ENCODE measurements around the gene ERRFI1.
"Not testable (repeated sequence)": the region's sequence is repeated elsewhere in the genome, so short reads cannot be mapped to it uniquely, and the experiment has no call there.

DNA sequence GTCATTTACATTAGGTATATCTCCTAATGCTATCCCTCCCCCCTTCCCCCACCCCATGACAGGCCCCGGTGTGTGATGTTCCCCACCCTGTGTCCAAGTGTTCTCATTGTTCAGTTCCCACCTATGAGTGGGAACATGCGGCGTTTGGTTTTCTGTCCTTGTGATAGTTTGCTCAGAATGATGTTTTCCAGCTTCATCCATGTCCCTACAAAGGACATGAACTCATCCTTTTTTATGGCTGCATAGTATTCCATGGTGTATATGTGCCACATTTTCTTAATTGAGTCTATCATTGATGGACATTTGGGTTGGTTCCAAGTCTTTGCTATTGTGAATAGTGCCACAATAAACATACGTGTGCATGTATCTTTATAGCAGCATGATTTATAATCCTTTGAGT is 23.1 kb upstream of the ERRFI1 start:
- TF ChIP-seq, protein P1, sequence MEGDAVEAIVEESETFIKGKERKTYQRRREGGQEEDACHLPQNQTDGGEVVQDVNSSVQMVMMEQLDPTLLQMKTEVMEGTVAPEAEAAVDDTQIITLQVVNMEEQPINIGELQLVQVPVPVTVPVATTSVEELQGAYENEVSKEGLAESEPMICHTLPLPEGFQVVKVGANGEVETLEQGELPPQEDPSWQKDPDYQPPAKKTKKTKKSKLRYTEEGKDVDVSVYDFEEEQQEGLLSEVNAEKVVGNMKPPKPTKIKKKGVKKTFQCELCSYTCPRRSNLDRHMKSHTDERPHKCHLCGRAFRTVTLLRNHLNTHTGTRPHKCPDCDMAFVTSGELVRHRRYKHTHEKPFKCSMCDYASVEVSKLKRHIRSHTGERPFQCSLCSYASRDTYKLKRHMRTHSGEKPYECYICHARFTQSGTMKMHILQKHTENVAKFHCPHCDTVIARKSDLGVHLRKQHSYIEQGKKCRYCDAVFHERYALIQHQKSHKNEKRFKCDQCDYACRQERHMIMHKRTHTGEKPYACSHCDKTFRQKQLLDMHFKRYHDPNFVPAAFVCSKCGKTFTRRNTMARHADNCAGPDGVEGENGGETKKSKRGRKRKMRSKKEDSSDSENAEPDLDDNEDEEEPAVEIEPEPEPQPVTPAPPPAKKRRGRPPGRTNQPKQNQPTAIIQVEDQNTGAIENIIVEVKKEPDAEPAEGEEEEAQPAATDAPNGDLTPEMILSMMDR (IDR thresholded peaks at IDR 0.05; ENCODE audit: low read depth, low read length, missing input control): not testable (repeated sequence)
- not testable (repeated sequence) for TF ChIP-seq RAD21 (IDR thresholded peaks at IDR 0.05); TAF1 (conservative IDR thresholded peaks at IDR 0.05); JUND (IDR thresholded peaks at IDR 0.05); GABPA (IDR thresholded peaks at IDR 0.05 in 1 of 2, conservative IDR thresholded peaks at IDR 0.05 in 1 of 2); FOXA2 (IDR thresholded peaks at IDR 0.05); HNF4G (IDR thresholded peaks at IDR 0.05); SP1 (IDR thresholded peaks at IDR 0.05); HNF4A (conservative IDR thresholded peaks at IDR 0.05); RXRA (IDR thresholded peaks at IDR 0.05)
- TF ChIP-seq, protein P2, sequence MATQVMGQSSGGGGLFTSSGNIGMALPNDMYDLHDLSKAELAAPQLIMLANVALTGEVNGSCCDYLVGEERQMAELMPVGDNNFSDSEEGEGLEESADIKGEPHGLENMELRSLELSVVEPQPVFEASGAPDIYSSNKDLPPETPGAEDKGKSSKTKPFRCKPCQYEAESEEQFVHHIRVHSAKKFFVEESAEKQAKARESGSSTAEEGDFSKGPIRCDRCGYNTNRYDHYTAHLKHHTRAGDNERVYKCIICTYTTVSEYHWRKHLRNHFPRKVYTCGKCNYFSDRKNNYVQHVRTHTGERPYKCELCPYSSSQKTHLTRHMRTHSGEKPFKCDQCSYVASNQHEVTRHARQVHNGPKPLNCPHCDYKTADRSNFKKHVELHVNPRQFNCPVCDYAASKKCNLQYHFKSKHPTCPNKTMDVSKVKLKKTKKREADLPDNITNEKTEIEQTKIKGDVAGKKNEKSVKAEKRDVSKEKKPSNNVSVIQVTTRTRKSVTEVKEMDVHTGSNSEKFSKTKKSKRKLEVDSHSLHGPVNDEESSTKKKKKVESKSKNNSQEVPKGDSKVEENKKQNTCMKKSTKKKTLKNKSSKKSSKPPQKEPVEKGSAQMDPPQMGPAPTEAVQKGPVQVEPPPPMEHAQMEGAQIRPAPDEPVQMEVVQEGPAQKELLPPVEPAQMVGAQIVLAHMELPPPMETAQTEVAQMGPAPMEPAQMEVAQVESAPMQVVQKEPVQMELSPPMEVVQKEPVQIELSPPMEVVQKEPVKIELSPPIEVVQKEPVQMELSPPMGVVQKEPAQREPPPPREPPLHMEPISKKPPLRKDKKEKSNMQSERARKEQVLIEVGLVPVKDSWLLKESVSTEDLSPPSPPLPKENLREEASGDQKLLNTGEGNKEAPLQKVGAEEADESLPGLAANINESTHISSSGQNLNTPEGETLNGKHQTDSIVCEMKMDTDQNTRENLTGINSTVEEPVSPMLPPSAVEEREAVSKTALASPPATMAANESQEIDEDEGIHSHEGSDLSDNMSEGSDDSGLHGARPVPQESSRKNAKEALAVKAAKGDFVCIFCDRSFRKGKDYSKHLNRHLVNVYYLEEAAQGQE (IDR thresholded peaks at IDR 0.05): not testable (repeated sequence)
- TF ChIP-seq, protein P3, sequence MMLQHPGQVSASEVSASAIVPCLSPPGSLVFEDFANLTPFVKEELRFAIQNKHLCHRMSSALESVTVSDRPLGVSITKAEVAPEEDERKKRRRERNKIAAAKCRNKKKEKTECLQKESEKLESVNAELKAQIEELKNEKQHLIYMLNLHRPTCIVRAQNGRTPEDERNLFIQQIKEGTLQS (IDR thresholded peaks at IDR 0.05): not testable (repeated sequence)
- TF ChIP-seq, protein P4, sequence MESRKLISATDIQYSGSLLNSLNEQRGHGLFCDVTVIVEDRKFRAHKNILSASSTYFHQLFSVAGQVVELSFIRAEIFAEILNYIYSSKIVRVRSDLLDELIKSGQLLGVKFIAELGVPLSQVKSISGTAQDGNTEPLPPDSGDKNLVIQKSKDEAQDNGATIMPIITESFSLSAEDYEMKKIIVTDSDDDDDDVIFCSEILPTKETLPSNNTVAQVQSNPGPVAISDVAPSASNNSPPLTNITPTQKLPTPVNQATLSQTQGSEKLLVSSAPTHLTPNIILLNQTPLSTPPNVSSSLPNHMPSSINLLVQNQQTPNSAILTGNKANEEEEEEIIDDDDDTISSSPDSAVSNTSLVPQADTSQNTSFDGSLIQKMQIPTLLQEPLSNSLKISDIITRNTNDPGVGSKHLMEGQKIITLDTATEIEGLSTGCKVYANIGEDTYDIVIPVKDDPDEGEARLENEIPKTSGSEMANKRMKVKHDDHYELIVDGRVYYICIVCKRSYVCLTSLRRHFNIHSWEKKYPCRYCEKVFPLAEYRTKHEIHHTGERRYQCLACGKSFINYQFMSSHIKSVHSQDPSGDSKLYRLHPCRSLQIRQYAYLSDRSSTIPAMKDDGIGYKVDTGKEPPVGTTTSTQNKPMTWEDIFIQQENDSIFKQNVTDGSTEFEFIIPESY (IDR thresholded peaks at IDR 0.05): not testable (repeated sequence)
- TF ChIP-seq, protein P5, sequence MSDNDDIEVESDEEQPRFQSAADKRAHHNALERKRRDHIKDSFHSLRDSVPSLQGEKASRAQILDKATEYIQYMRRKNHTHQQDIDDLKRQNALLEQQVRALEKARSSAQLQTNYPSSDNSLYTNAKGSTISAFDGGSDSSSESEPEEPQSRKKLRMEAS (IDR thresholded peaks at IDR 0.05): not testable (repeated sequence)

All from liver (tissue), 3 donors.